GM12892 (cell line): ENCODE data around the gene HSD11B1.

ENCODE experiments used
- POLR2A ChIP-seq: IDR thresholded peaks from 2 replicates; pipeline ENCODE4 v1.6.1; 2011; ENCODE audit warnings: low read depth, low read length, control low read depth
- POLR2AphosphoS5 ChIP-seq: IDR thresholded peaks from 2 replicates; pipeline ENCODE4 v1.6.1; 2011; ENCODE audit warnings: low read depth, low read length, control low read depth
- TAF1 ChIP-seq: IDR thresholded peaks from 2 replicates; pipeline ENCODE4 v1.6.1; 2011; ENCODE audit warnings: low read depth, mild to moderate bottlenecking, control low read depth, low read length, borderline replicate concordance

GRCh38 chr1:209717818-209718217 lies 13.2 kb downstream of the HSD11B1 start:
- TF ChIP-seq TAF1, result no peak
- TF ChIP-seq POLR2AphosphoS5, result no peak
- no peak for TF ChIP-seq POLR2A
